Mononuclear cell (primary cell): ENCODE measurements around the gene SERPINI1. TPM values are rescaled to one million over a fixed set of nuclear protein-coding genes. Genes with fewer than 3 reads are reported as not detected.
A peak's percentile ranks its signal among the peaks of the same experiment; 100 is the strongest.

Source experiments
- H3K27me3 ChIP-seq: 2 replicates; pipeline ENCODE4 v1.6.0; 2011; ENCODE audit warnings: low read length, control low read depth; ENCODE audit not compliant: insufficient read depth
- H3K4me1 ChIP-seq: 2 replicates; pipeline ENCODE4 v1.5.1; 2011; ENCODE audit warnings: mild to moderate bottlenecking, low read length, control low read depth; ENCODE audit not compliant: insufficient read depth
- H3K4me3 ChIP-seq: 2 replicates; pipeline ENCODE4 v1.5.1; 2011; ENCODE audit warnings: mild to moderate bottlenecking, low read length, moderate library complexity
- H3K9me3 ChIP-seq: 2 replicates; pipeline ENCODE4 v1.5.1; 2011; ENCODE audit warnings: low read depth, mild to moderate bottlenecking, control low read depth, low read length
- total RNA-seq: library from RNA; depleted of rRNA; stranded (reverse); fragments of >200 nt; gene quantifications from one replicate; pipeline ENCODE4 v1.2.3, GENCODE V29; 2012

The SERPINI1 gene
- total RNA-seq: 2.5 TPM

GRCh38 chr3:167735233-167736138, at the start of gene SERPINI1:
SERPINI1 (plus strand) TSS chr3:167735721; CDS start chr3:167789129, 53,408 bp downstream.
- peaks cover 22% of the 10 kb centered on the region for H3K4me1 ChIP-seq
- no peaks in the 10 kb centered on the region for H3K9me3 ChIP-seq
- no peaks in the 10 kb centered on the region for H3K27me3 ChIP-seq
- peak within 1 kb of the TSS; percentile 84 for H3K4me3 ChIP-seq

GRCh38 chr3:167691366-167691765, 44.2 kb upstream of the SERPINI1 start:
- peaks cover 4% of the 10 kb centered on the region for H3K4me1 ChIP-seq
- no peaks in the 10 kb centered on the region for H3K27me3 ChIP-seq
- H3K9me3 ChIP-seq: no peaks in the 10 kb centered on the region
- H3K4me3 ChIP-seq: no peak overlapping the region

GRCh38 chr3:167694121-167694520, 41.4 kb upstream of the SERPINI1 start:
- Histone ChIP-seq H3K9me3 (no peaks in the 10 kb centered on the region), H3K4me1 (peaks cover 4% of the 10 kb centered on the region), H3K4me3 (no peak overlapping the region), H3K27me3 (no peaks in the 10 kb centered on the region)

GRCh38 chr3:167700046-167700445, 35.5 kb upstream of the SERPINI1 start:
- Histone ChIP-seq H3K4me3 (no peak overlapping the region), H3K9me3 (no peaks in the 10 kb centered on the region), H3K4me1 (no peaks in the 10 kb centered on the region), H3K27me3 (no peaks in the 10 kb centered on the region)

- H3K9me3 ChIP-seq: no peaks in the 10 kb centered on the region
- no peaks in the 10 kb centered on the region for H3K4me1 ChIP-seq
- no peak overlapping the region for H3K4me3 ChIP-seq
- no peaks in the 10 kb centered on the region for H3K27me3 ChIP-seq
Measured at GRCh38 chr3:167700926-167701325, 34.6 kb upstream of the SERPINI1 start.

GRCh38 chr3:167705840-167706239, 29.7 kb upstream of the SERPINI1 start:
- Histone ChIP-seq H3K4me1 (no peaks in the 10 kb centered on the region), H3K27me3 (no peaks in the 10 kb centered on the region)

GRCh38 chr3:167709690-167710089, 25.8 kb upstream of the SERPINI1 start:
- Histone ChIP-seq H3K27me3 (no peaks in the 10 kb centered on the region), H3K4me1 (no peaks in the 10 kb centered on the region), H3K9me3 (no peaks in the 10 kb centered on the region), H3K4me3 (no peak overlapping the region)

More at GRCh38 chr3:167705840-167706239, 29.7 kb upstream of the SERPINI1 start:
- Histone ChIP-seq H3K4me3 (no peak overlapping the region), H3K9me3 (no peaks in the 10 kb centered on the region)

- no peaks in the 10 kb centered on the region for H3K27me3 ChIP-seq
- H3K4me1 ChIP-seq: no peaks in the 10 kb centered on the region
- H3K4me3 ChIP-seq: no peak overlapping the region
- no peaks in the 10 kb centered on the region for H3K9me3 ChIP-seq
Measured at GRCh38 chr3:167710552-167710951, 25.0 kb upstream of the SERPINI1 start.

- H3K9me3 ChIP-seq: no peaks in the 10 kb centered on the region
- H3K4me3 ChIP-seq: no peak overlapping the region
- H3K27me3 ChIP-seq: no peaks in the 10 kb centered on the region
- no peaks in the 10 kb centered on the region for H3K4me1 ChIP-seq
Measured at GRCh38 chr3:167711439-167711838, 24.1 kb upstream of the SERPINI1 start.

- Histone ChIP-seq H3K9me3 (no peaks in the 10 kb centered on the region), H3K27me3 (no peaks in the 10 kb centered on the region), H3K4me3 (no peak overlapping the region), H3K4me1 (no peaks in the 10 kb centered on the region)
Measured at GRCh38 chr3:167712445-167712844, 23.1 kb upstream of the SERPINI1 start.

- Histone ChIP-seq H3K9me3 (no peaks in the 10 kb centered on the region), H3K27me3 (no peaks in the 10 kb centered on the region), H3K4me1 (no peaks in the 10 kb centered on the region), H3K4me3 (no peak overlapping the region)
Measured at GRCh38 chr3:167714871-167715270, 20.6 kb upstream of the SERPINI1 start.

- Histone ChIP-seq H3K9me3 (no peaks in the 10 kb centered on the region), H3K27me3 (no peaks in the 10 kb centered on the region), H3K4me3 (no peak overlapping the region), H3K4me1 (no peaks in the 10 kb centered on the region)
Measured at GRCh38 chr3:167716920-167717319, 18.6 kb upstream of the SERPINI1 start.

- Histone ChIP-seq H3K4me3 (no peak overlapping the region), H3K9me3 (no peaks in the 10 kb centered on the region), H3K4me1 (no peaks in the 10 kb centered on the region), H3K27me3 (no peaks in the 10 kb centered on the region)
Measured at GRCh38 chr3:167718582-167718981, 16.9 kb upstream of the SERPINI1 start.

GRCh38 chr3:167723025-167723512, 12.5 kb upstream of the SERPINI1 start:
- Histone ChIP-seq H3K4me3 (no peak overlapping the region), H3K4me1 (no peaks in the 10 kb centered on the region), H3K27me3 (no peaks in the 10 kb centered on the region), H3K9me3 (no peaks in the 10 kb centered on the region)

- no peaks in the 10 kb centered on the region for H3K9me3 ChIP-seq
- H3K27me3 ChIP-seq: no peaks in the 10 kb centered on the region
- H3K4me1 ChIP-seq: no peaks in the 10 kb centered on the region
- H3K4me3 ChIP-seq: no peak overlapping the region
Measured at GRCh38 chr3:167723872-167724271, 11.6 kb upstream of the SERPINI1 start.

- Histone ChIP-seq H3K27me3 (no peaks in the 10 kb centered on the region), H3K4me1 (no peaks in the 10 kb centered on the region), H3K9me3 (no peaks in the 10 kb centered on the region), H3K4me3 (no peak overlapping the region)
Measured at GRCh38 chr3:167728176-167728575, 7.3 kb upstream of the SERPINI1 start.
